Frontal cortex (tissue), 4 donors: ENCODE measurements around the gene SLC35F4. TPM values are rescaled to one million over a fixed set of nuclear protein-coding genes. Genes with fewer than 3 reads are reported as not detected.

ENCODE experiments used
- DNase-seq, 2 donors: peaks; one replicate each; pipeline ENCODE4 v3.0.0; 2012; ENCODE audit warnings: low spot score in 2 of 2
- FAIRE-seq: peaks from 2 replicates; lab custom pipeline; 2012; peaks lifted over from hg19 to GRCh38; lab: Jason Lieb, UNC
- total RNA-seq: library from RNA; depleted of rRNA; stranded (reverse); fragments of >200 nt; gene quantifications from one replicate; pipeline ENCODE4 v1.2.3, GENCODE V29; 2014
- donor health status: control.
- donor health status: control.
- donor health status: control.

The SLC35F4 gene
- total RNA-seq, 1 donor from 2014 or later: 4.5 TPM

- FAIRE-seq (no peak), DNase-seq (no peak)
Measured at GRCh38 chr14:57568554-57568953, 297.3 kb downstream of the SLC35F4 start.

GRCh38 chr14:57567220-57567619 is 298.7 kb downstream of the SLC35F4 start:
- no peak for FAIRE-seq
- no peak for DNase-seq

- FAIRE-seq (no peak), DNase-seq (no peak)
Measured at GRCh38 chr14:57560681-57561080, 305.2 kb downstream of the SLC35F4 start.

- DNase-seq: no peak
- FAIRE-seq: no peak
Measured at GRCh38 chr14:57559576-57559975, 306.3 kb downstream of the SLC35F4 start.

- no peak for DNase-seq
- FAIRE-seq: no peak
Measured at GRCh38 chr14:57549765-57550420, 316.0 kb downstream of the SLC35F4 start.

- no peak for FAIRE-seq
Measured at GRCh38 chr14:57549016-57549564, 316.8 kb downstream of the SLC35F4 start.

GRCh38 chr14:57547131-57547530 is 318.8 kb downstream of the SLC35F4 start:
- FAIRE-seq (no peak), DNase-seq (no peak)

More at GRCh38 chr14:57549016-57549564, 316.8 kb downstream of the SLC35F4 start:
- DNase-seq: no peak

- FAIRE-seq: no peak
Measured at GRCh38 chr14:57533214-57533613, 332.7 kb downstream of the SLC35F4 start.

GRCh38 chr14:57530571-57530970 is 335.3 kb downstream of the SLC35F4 start:
- DNase-seq (no peak), FAIRE-seq (no peak)

More at GRCh38 chr14:57533214-57533613, 332.7 kb downstream of the SLC35F4 start:
- DNase-seq: no peak

- no peak for FAIRE-seq
- no peak for DNase-seq
Measured at GRCh38 chr14:57526942-57527341, 338.9 kb downstream of the SLC35F4 start.

- no peak for FAIRE-seq
Measured at GRCh38 chr14:57519043-57519442, 346.8 kb downstream of the SLC35F4 start.

More at GRCh38 chr14:57519043-57519442, 346.8 kb downstream of the SLC35F4 start:
- DNase-seq: no peak
